HG02870 (cell line): ENCODE data around the gene ZNRF2.

Experiments used
- ATAC-seq: cut with Tn5 transposase; IDR thresholded peaks from one replicate; pipeline ENCODE4 v1.9.1; 2021; ENCODE audit warnings: mild to moderate bottlenecking, moderate library complexity; ENCODE audit not compliant: unreplicated experiment

Gene ZNRF2

GRCh38 chr7:30403477-30403876, 119.1 kb downstream of the ZNRF2 start:
- no peak for ATAC-seq

- ATAC-seq, result no peak
These were observed 120.8 kb downstream of the ZNRF2 start for GRCh38 chr7:30405179-30405578.

- ATAC-seq, result no peak
These were observed 122.4 kb downstream of the ZNRF2 start for GRCh38 chr7:30406664-30407425.

- no peak for ATAC-seq
These were observed 126.8 kb downstream of the ZNRF2 start for GRCh38 chr7:30411173-30411572.

- ATAC-seq, result no peak
These were observed 127.5 kb downstream of the ZNRF2 start for GRCh38 chr7:30411897-30412296.

GRCh38 chr7:30412782-30413504, 128.5 kb downstream of the ZNRF2 start:
- ATAC-seq, result no peak

GRCh38 chr7:30413864-30414263, 129.5 kb downstream of the ZNRF2 start:
- ATAC-seq, result no peak
